ENCODE measurements around the gene CLCN7. TPM values are rescaled to one million over a fixed set of nuclear protein-coding genes. Genes with fewer than 3 reads are reported as not detected.

CLCN7 gene
- total RNA-seq, 1 experiment from 2014 or later: 32.2 TPM

Other genes starting within 250 kb of the CLCN7 start
- not detected in 2 replicates for gene TPSG1, start 249.8 kb downstream of the CLCN7 start, total RNA-seq (2014; rRNA removed; shearing (Covaris generic))
- not detected in 2 replicates for gene TPSB2, start 244.8 kb downstream of the CLCN7 start, total RNA-seq (2014; rRNA removed; shearing (Covaris generic))
- not detected in 2 replicates for gene TPSAB1, start 234.3 kb downstream of the CLCN7 start, total RNA-seq (2014; rRNA removed; shearing (Covaris generic))
- not detected in 2 replicates for gene TPSD1, start 219.0 kb downstream of the CLCN7 start, total RNA-seq (2014; rRNA removed; shearing (Covaris generic))
- 163 and 181 TPM in 2 replicates for gene UBE2I, start 165.4 kb downstream of the CLCN7 start, total RNA-seq (2014; rRNA removed; shearing (Covaris generic))
- gene BAIAP3, start 141.4 kb downstream of the CLCN7 start, total RNA-seq (2014; rRNA removed; shearing (Covaris generic)): 0.13 and 0.34 TPM in 2 replicates
- gene TSR3, start 123.2 kb downstream of the CLCN7 start, total RNA-seq (2014; rRNA removed; shearing (Covaris generic)): 48.3 and 50.5 TPM in 2 replicates
- gene GNPTG, start 123.1 kb downstream of the CLCN7 start, total RNA-seq (2014; rRNA removed; shearing (Covaris generic)): 15.5 and 16.0 TPM in 2 replicates
- gene UNKL, start 60.3 kb downstream of the CLCN7 start, total RNA-seq (2014; rRNA removed; shearing (Covaris generic)): 8.7 and 9.8 TPM in 2 replicates
- 20.1 and 22.5 TPM in 2 replicates for gene UQCC4, start 54.3 kb downstream of the CLCN7 start, total RNA-seq (2014; rRNA removed; shearing (Covaris generic))
- 111 and 114 TPM in 2 replicates for gene PERCC1, start 44.0 kb downstream of the CLCN7 start, total RNA-seq (2014; rRNA removed; shearing (Covaris generic))
- 0.33 and 0.71 TPM in 2 replicates for gene CCDC154, start 30.5 kb downstream of the CLCN7 start, total RNA-seq (2014; rRNA removed; shearing (Covaris generic))
- not detected in 2 replicates for gene PTX4, start 13.9 kb upstream of the CLCN7 start, total RNA-seq (2014; rRNA removed; shearing (Covaris generic))
- gene TELO2, start 18.3 kb upstream of the CLCN7 start, total RNA-seq (2014; rRNA removed; shearing (Covaris generic)): 21.9 and 27.9 TPM in 2 replicates
- 1.1 and 1.2 TPM in 2 replicates for gene TMEM204, start 58.6 kb upstream of the CLCN7 start, total RNA-seq (2014; rRNA removed; shearing (Covaris generic))
- 4.4 and 6.5 TPM in 2 replicates for gene IFT140, start 137.0 kb upstream of the CLCN7 start, total RNA-seq (2014; rRNA removed; shearing (Covaris generic))
- gene CRAMP1, start 137.3 kb upstream of the CLCN7 start, total RNA-seq (2014; rRNA removed; shearing (Covaris generic)): 9.5 and 12.6 TPM in 2 replicates
- 83.4 and 87.4 TPM in 2 replicates for gene JPT2, start 203.3 kb upstream of the CLCN7 start, total RNA-seq (2014; rRNA removed; shearing (Covaris generic))
- 24.7 and 34.7 TPM in 2 replicates for gene MAPK8IP3, start 231.2 kb upstream of the CLCN7 start, total RNA-seq (2014; rRNA removed; shearing (Covaris generic))